HFF-Myc (cell line): ENCODE measurements around the gene VRK2.
A peak's percentile ranks its signal among the peaks of the same experiment; 100 is the strongest.

ENCODE experiments used
- DNase-seq: peaks from one replicate; pipeline ENCODE4 v3.0.0-alpha.2; 2011; ENCODE audit warnings: low read depth; ENCODE audit errors: extremely low read depth
- H3K4me3 ChIP-seq: replicated peaks from 2 replicates; pipeline ENCODE4 v1.5.1; 2011; ENCODE audit warnings: low read depth, mild to moderate bottlenecking, control low read depth, low read length
- TF ChIP-seq, protein P1 (sequence below): IDR thresholded peaks from 2 replicates; pipeline ENCODE4 v1.5.1; 2012; ENCODE audit warnings: mild to moderate bottlenecking, low read depth, low read length, control low read depth; ENCODE audit errors: missing control alignments

VRK2 gene

GRCh38 chr2:58063641-58064040 lies 17.0 kb downstream of the VRK2 start:
- H3K4me3 ChIP-seq = no peak overlapping the region
- DNase-seq = peak; percentile 20
- TF ChIP-seq, protein P1, sequence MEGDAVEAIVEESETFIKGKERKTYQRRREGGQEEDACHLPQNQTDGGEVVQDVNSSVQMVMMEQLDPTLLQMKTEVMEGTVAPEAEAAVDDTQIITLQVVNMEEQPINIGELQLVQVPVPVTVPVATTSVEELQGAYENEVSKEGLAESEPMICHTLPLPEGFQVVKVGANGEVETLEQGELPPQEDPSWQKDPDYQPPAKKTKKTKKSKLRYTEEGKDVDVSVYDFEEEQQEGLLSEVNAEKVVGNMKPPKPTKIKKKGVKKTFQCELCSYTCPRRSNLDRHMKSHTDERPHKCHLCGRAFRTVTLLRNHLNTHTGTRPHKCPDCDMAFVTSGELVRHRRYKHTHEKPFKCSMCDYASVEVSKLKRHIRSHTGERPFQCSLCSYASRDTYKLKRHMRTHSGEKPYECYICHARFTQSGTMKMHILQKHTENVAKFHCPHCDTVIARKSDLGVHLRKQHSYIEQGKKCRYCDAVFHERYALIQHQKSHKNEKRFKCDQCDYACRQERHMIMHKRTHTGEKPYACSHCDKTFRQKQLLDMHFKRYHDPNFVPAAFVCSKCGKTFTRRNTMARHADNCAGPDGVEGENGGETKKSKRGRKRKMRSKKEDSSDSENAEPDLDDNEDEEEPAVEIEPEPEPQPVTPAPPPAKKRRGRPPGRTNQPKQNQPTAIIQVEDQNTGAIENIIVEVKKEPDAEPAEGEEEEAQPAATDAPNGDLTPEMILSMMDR = no peak

- DNase-seq = no peak
- TF ChIP-seq, protein P1 = no peak
- H3K4me3 ChIP-seq = no peak overlapping the region
Observed at GRCh38 chr2:58064086-58064485, 17.5 kb downstream of the VRK2 start.

GRCh38 chr2:58065248-58065647 lies 18.6 kb downstream of the VRK2 start:
- DNase-seq = no peak
- TF ChIP-seq, protein P1 = no peak
- H3K4me3 ChIP-seq = no peak overlapping the region

DNA sequence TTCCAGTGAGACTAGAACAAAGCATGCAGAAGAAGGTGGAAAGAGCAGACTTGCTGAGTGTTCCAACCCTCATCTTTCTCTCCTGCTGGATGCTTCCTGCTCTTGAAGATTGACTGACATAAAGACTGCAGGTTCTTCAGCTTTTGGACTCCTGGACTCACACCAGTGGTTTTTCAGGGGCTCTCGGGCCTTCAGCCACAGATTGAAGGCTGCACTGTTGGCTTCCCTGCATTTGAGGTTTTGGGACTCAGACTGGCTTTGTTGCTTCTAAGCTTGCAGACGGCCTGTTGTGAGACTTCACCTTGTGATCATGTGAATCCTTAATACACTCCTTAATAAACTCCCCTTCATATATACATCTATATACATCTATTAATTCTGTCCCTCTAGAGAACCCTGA lies 20.4 kb downstream of the VRK2 start:
- TF ChIP-seq, protein P1 = no peak
- DNase-seq = no peak
- no peak overlapping the region for H3K4me3 ChIP-seq

DNA sequence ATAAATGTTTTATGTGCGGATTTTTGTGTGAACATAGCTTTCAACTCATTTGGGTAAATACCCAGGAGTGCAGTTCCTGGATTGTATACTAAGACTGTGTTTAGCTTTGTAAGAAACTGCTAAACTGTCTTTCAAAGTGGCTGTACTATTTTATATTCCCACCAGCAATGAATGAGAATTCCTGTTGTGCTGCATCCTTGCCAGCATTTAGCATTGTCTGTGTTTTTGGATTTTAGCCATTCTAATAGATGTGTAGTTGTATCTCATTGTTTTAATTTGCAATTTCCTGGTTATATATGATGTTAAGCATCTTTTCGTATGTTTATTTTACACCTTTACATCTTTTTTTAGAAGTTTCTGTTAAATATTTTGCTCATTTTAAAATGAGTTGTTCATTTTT lies 24.2 kb downstream of the VRK2 start:
- no peak for DNase-seq
- TF ChIP-seq, protein P1 = no peak
- H3K4me3 ChIP-seq = no peak overlapping the region

DNA sequence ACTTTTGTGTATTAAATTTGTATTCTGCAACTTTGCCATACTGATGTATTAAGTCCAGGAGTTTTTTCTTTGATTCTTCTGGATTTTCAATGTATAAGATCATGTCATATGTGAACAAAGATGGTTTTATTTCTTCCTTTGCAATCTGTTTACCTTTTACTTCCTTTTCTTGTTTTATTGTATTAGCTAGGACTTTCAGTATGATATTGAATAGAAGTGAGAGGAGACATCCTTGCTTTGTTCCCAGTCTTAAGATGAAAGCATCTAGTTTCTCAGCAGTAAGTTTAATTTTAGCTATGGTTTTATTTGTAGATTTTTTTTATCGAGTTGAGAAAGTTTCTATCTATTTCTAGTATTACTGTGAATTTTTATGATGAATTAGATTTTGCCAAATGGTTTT lies 25.5 kb downstream of the VRK2 start:
- DNase-seq = no peak
- TF ChIP-seq, protein P1 = no peak
- H3K4me3 ChIP-seq = no peak overlapping the region

DNA sequence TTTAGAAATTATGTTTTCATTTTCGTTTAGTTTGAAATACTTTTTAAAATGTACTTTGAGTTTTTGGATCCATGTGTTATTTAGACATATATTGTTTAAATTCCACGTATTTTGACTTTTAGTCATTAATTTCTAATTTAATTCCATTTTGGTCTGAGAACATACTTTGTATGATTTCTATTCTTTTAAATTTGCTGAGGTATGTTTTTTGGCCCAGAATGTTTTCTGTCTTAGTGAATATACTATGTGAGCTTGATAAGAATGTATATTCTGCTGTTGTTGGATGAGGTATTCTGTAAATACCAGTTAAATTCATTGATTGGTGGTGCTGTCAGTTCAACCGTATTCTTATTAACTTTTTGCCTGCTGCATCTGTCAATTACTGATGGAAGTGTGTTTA lies 26.4 kb downstream of the VRK2 start:
- no peak overlapping the region for H3K4me3 ChIP-seq
- TF ChIP-seq, protein P1 = no peak
- no peak for DNase-seq
